Uterus (tissue), 4 donors: Measurements from ENCODE around the gene HOXB5. TPM values are rescaled to one million over a fixed set of nuclear protein-coding genes. Genes with fewer than 3 reads are reported as not detected.
A peak's percentile ranks its signal among the peaks of the same experiment; 100 is the strongest.

ENCODE experiments used
- DNase-seq, 2 donors: peaks; one replicate each; pipeline ENCODE4 v3.0.0-alpha.2; 2019 to 2020
- H3K27ac ChIP-seq, 2 donors: fragments of 200-600 bp; sonication (generic); 1 replicate in 1 of 2; 2 replicates in 1 of 2; pipeline ENCODE4 v1.5.1; 2016 to 2018
- H3K27me3 ChIP-seq, 2 donors: fragments of 200-600 bp; sonication (generic); one replicate each; pipeline ENCODE4 v1.5.1; 2018 to 2019; ENCODE audit warnings: control low read depth in 1 of 2
- H3K36me3 ChIP-seq, 2 donors: fragments of 200-600 bp; sonication (generic); one replicate each; pipeline ENCODE4 v1.5.1; 2019; ENCODE audit warnings: control low read depth in 1 of 2
- H3K4me1 ChIP-seq, 2 donors: fragments of 200-600 bp; sonication (generic); one replicate each; pipeline ENCODE4 v1.5.1; 2018 to 2019; ENCODE audit warnings: control low read depth in 1 of 2
- H3K4me3 ChIP-seq, 2 donors: fragments of 200-600 bp; sonication (generic); 1 replicate in 1 of 2; 2 replicates in 1 of 2; pipeline ENCODE4 v1.5.1; 2018 to 2019; ENCODE audit warnings: mild to moderate bottlenecking in 1 of 2
- H3K9me3 ChIP-seq, 2 donors: fragments of 200-600 bp; sonication (generic); one replicate each; pipeline ENCODE4 v1.5.1; 2019; ENCODE audit warnings: control low read depth in 1 of 2
- CTCF ChIP-seq, 4 experiments: fragments of 200-600 bp in 2 of 4; fragments of 450-650 bp in 2 of 4; sonication (generic) in 2 of 4; IDR thresholded peaks; one replicate each; pipeline ENCODE4 v1.5.1; 2016 to 2019; ENCODE audit warnings: antibody characterized with exemption in 4 of 4, mild to moderate bottlenecking in 2 of 4, moderate library complexity in 1 of 4
- POLR2A ChIP-seq, 2 donors: fragments of 450-650 bp; IDR thresholded peaks; one replicate each; pipeline ENCODE4 v1.6.1; 2016; ENCODE audit warnings: antibody characterized with exemption in 2 of 2, mild to moderate bottlenecking in 1 of 2, moderate library complexity in 1 of 2
- intact Hi-C: fragments of 100-400 bp; cut with DNase I; formaldehyde crosslinking; loops from one replicate; pipeline ENCODE4 v1.15.1; 2023; ENCODE audit warnings: low total_unique reads
- total RNA-seq, 4 donors: library from RNA; depleted of rRNA in 3 of 4; stranded (reverse); fragments of >200 nt in 3 of 4; gene quantifications; one replicate each; pipeline versions ENCODE4 v1.1.0 to v1.2.4, GENCODE V29; 2014 to 2023
- donor health status: DM: yes; HTN: yes; CAD: no.

Gene HOXB5
- total RNA-seq, 4 donors from 2014 or later: 0.55 to 2.5 (median 0.59) TPM; not detected in 1

GRCh38 chr17:48603959-48604769 is 10.6 kb upstream of the HOXB5 start:
- Histone ChIP-seq H3K27me3 (peaks cover 0 to 82% of the 10 kb centered on the region in 2 donors), H3K4me3 (peak overlapping the region; percentile 17 to 21), H3K4me1 (no peaks in the 10 kb centered on the region), H3K36me3 (no peaks in the 10 kb centered on the region), H3K9me3 (no peaks in the 10 kb centered on the region), H3K27ac (peak overlapping the region; percentile 3 to 65)
- intact Hi-C loops: no loop called here
- DNase-seq: no peak
- peak in 1 of 2 donors; percentile 3 for TF ChIP-seq POLR2A (IDR thresholded peaks at IDR 0.05)
- TF ChIP-seq CTCF (IDR thresholded peaks at IDR 0.05): no peak

GRCh38 chr17:48601539-48602425 is 8.2 kb upstream of the HOXB5 start:
- DNase-seq: no peak
- H3K36me3 ChIP-seq: no peaks in the 10 kb centered on the region
- H3K9me3 ChIP-seq: no peaks in the 10 kb centered on the region
- H3K27ac ChIP-seq: no peak overlapping the region
- intact Hi-C loops: no loop called here
- peaks cover 9 to 78% of the 10 kb centered on the region in 2 donors for H3K27me3 ChIP-seq
- TF ChIP-seq CTCF (IDR thresholded peaks at IDR 0.05) (no peak), POLR2A (IDR thresholded peaks at IDR 0.05) (peak in 1 of 2 donors; percentile 18)
- H3K4me1 ChIP-seq: peaks cover 0 to 7% of the 10 kb centered on the region in 2 donors
- H3K4me3 ChIP-seq: no peak overlapping the region

GRCh38 chr17:48601207-48601538 is 7.6 kb upstream of the HOXB5 start:
- H3K9me3 ChIP-seq: no peaks in the 10 kb centered on the region
- no peaks in the 10 kb centered on the region for H3K36me3 ChIP-seq
- no peak overlapping the region for H3K4me3 ChIP-seq
- DNase-seq: no peak
- intact Hi-C loops: no loop called here
- H3K27me3 ChIP-seq: peaks cover 9 to 79% of the 10 kb centered on the region in 2 donors
- peaks cover 0 to 7% of the 10 kb centered on the region in 2 donors for H3K4me1 ChIP-seq
- TF ChIP-seq CTCF (IDR thresholded peaks at IDR 0.05) (no peak), POLR2A (IDR thresholded peaks at IDR 0.05) (no peak)
- H3K27ac ChIP-seq: no peak overlapping the region

- H3K4me1 ChIP-seq: peaks cover 0 to 7% of the 10 kb centered on the region in 2 donors
- H3K4me3 ChIP-seq: no peak overlapping the region
- no peak for DNase-seq
- no peaks in the 10 kb centered on the region for H3K9me3 ChIP-seq
- TF ChIP-seq CTCF (IDR thresholded peaks at IDR 0.05): no peak
- TF ChIP-seq POLR2A (IDR thresholded peaks at IDR 0.05): no peak
- H3K27ac ChIP-seq: no peak overlapping the region
- H3K27me3 ChIP-seq: peaks cover 9 to 79% of the 10 kb centered on the region in 2 donors
- intact Hi-C loops: no loop called here
- no peaks in the 10 kb centered on the region for H3K36me3 ChIP-seq
Observed at GRCh38 chr17:48600244-48601098, 6.9 kb upstream of the HOXB5 start.
